KMS-11 (cell line): Measurements from ENCODE around the gene FNDC3B.
"Not testable (repeated sequence)": the region's sequence is repeated elsewhere in the genome, so short reads cannot be mapped to it uniquely, and the experiment has no call there.

Experiments
- H2AFZ ChIP-seq: fragments of 200-600 bp; sonication (generic); 2 replicates; pipeline ENCODE4 v1.6.1; 2016; ENCODE audit warnings: antibody characterized with exemption, mixed run types, low read depth
- H3K27ac ChIP-seq: fragments of 200-600 bp; sonication (generic); 2 replicates; pipeline ENCODE4 v1.6.1; 2016; ENCODE audit warnings: mild to moderate bottlenecking, mixed run types
- H3K27me3 ChIP-seq: fragments of 200-600 bp; sonication (generic); 2 replicates; pipeline ENCODE4 v1.6.1; 2017; ENCODE audit warnings: mild to moderate bottlenecking, low read depth, mixed run types, moderate library complexity; ENCODE audit not compliant: insufficient read depth
- H3K36me3 ChIP-seq: fragments of 200-600 bp; sonication (generic); 2 replicates; pipeline ENCODE4 v1.6.1; 2017; ENCODE audit warnings: mild to moderate bottlenecking, mixed run types; ENCODE audit not compliant: insufficient read depth
- H3K4me1 ChIP-seq: fragments of 200-600 bp; sonication (generic); 2 replicates; pipeline ENCODE4 v1.6.1; 2016; ENCODE audit warnings: mild to moderate bottlenecking, low read depth, mixed run types; ENCODE audit not compliant: poor library complexity, severe bottlenecking
- H3K4me2 ChIP-seq: fragments of 200-600 bp; sonication (generic); 2 replicates; pipeline ENCODE4 v1.7.0; 2016; ENCODE audit warnings: mild to moderate bottlenecking, mixed run types
- H3K4me3 ChIP-seq: fragments of 200-600 bp; sonication (generic); IDR thresholded peaks from 2 replicates; pipeline ENCODE4 v1.6.1; 2017; ENCODE audit warnings: low read depth, low read length, mixed read lengths; ENCODE audit not compliant: insufficient read depth
- H3K79me2 ChIP-seq: fragments of 200-600 bp; sonication (generic); 2 replicates; pipeline ENCODE4 v1.6.1; 2016; ENCODE audit warnings: low read depth, mixed run types; ENCODE audit not compliant: insufficient read depth
- H3K9ac ChIP-seq: fragments of 200-600 bp; sonication (generic); 2 replicates; pipeline ENCODE4 v1.6.1; 2016; ENCODE audit warnings: mild to moderate bottlenecking, mixed run types
- H4K20me1 ChIP-seq: fragments of 200-600 bp; sonication (generic); 2 replicates; pipeline ENCODE4 v1.6.1; 2016; ENCODE audit warnings: mild to moderate bottlenecking, mixed run types; ENCODE audit not compliant: insufficient read depth
- TF ChIP-seq, protein P1 (sequence below): fragments of 200-600 bp; sonication (generic); conservative IDR thresholded peaks from 2 replicates; pipeline ENCODE4 v1.6.1; 2017; ENCODE audit warnings: low read depth, mild to moderate bottlenecking, antibody characterized with exemption, low read length, moderate library complexity, mixed read lengths

Gene FNDC3B

DNA sequence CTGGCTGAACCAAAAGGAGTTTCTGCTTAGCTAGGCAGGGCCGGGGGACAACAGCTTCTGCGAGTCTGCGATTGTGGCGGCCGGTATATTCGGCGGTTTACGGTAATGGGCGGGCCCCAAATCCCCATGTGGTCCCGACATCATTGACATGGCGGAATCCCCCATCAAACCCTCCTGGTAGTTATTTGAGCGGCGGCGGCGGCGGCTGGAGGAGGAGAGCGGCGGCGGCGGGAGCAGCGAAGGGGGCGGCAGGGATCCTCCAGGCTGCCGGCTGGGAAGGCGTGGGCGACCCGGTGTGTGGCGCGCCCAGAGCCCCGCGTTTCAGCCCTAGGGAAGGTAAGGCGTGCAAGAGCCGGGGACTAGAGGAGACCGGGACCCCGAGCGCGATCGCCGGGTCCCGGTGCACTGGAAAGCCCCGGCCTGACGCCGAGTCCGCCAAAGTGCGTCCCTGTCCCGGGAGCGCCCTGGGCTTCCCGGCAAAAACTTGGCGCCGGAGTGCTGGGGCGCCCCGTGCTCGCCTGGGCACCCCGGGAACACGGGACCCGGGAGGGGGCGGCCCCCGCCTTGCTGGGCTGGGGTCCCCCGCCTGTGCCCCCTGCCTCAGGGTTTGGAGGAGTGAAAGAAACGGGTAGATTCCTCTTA is at the start of gene FNDC3B:
TSS of gene FNDC3B (plus strand) at position 143 of the 642 bp plus-strand sequence. CDS start 72,902 bp downstream, outside the sequence.
- Histone ChIP-seq H3K4me2 (peak within 1 kb of the TSS; percentile 83), H3K79me2 (peaks cover 62% of the 10 kb centered on the region), H4K20me1 (peaks cover 26% of the 10 kb centered on the region), H3K4me1 (peaks cover 78% of the 10 kb centered on the region), H3K27me3 (no peaks in the 10 kb centered on the region), H3K27ac (peak within 1 kb of the TSS; percentile 78), H3K9ac (peak within 1 kb of the TSS; percentile 97), H3K36me3 (no peaks in the 10 kb centered on the region), H2AFZ (peak within 1 kb of the TSS; percentile 58), H3K4me3 (peak within 1 kb of the TSS; percentile 54)
- TF ChIP-seq, protein P1, sequence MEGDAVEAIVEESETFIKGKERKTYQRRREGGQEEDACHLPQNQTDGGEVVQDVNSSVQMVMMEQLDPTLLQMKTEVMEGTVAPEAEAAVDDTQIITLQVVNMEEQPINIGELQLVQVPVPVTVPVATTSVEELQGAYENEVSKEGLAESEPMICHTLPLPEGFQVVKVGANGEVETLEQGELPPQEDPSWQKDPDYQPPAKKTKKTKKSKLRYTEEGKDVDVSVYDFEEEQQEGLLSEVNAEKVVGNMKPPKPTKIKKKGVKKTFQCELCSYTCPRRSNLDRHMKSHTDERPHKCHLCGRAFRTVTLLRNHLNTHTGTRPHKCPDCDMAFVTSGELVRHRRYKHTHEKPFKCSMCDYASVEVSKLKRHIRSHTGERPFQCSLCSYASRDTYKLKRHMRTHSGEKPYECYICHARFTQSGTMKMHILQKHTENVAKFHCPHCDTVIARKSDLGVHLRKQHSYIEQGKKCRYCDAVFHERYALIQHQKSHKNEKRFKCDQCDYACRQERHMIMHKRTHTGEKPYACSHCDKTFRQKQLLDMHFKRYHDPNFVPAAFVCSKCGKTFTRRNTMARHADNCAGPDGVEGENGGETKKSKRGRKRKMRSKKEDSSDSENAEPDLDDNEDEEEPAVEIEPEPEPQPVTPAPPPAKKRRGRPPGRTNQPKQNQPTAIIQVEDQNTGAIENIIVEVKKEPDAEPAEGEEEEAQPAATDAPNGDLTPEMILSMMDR = no peak

DNA sequence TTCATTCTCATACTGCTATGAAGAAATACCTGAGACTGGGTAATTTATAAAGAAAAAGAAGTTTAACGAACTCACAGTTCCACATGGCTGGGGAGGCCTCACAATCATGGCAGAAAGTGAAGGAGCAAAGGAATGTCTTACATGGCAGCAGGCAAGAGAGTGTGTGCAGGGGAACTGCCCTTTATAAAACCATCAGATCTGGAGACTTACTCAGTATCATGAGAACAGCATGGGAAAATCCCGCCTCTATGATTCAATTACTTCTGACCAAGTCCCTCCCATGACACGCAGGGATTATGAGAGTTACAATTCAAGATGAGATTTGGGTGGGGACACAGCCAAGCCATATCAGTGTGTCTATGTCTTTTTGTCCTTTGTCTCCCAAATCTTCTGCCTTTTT is 49.1 kb upstream of the FNDC3B start:
- H3K9ac ChIP-seq, H3K4me3 ChIP-seq, H3K36me3 ChIP-seq, H2AFZ ChIP-seq, H3K4me2 ChIP-seq, H4K20me1 ChIP-seq, H3K79me2 ChIP-seq, H3K4me1 ChIP-seq, H3K27me3 ChIP-seq, H3K27ac ChIP-seq: not testable (repeated sequence)

DNA sequence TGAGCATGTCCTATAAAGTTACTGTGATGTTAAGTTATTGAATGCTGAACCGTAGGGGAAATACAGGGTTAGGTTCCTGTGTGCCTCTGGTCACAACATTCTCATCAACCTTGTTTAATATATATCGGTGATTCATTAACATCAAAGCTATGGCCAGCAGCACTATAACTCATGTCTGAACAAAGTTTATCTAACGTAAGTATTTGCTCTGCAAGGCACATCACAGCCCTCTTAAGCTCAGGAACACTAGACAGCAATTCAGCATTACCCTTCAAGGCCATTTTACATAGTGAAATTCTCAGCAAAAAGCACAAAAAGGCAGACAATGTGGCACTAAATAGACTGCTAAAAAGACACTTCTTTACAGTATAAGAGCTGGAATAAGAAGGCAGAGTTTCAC is 48.2 kb upstream of the FNDC3B start:
- H4K20me1 ChIP-seq = no peaks in the 10 kb centered on the region
- no peak overlapping the region for H3K9ac ChIP-seq
- H3K36me3 ChIP-seq = no peaks in the 10 kb centered on the region
- H3K27ac ChIP-seq = no peak overlapping the region
- no peak overlapping the region for H3K4me2 ChIP-seq
- H3K4me3 ChIP-seq = no peak overlapping the region
- H3K79me2 ChIP-seq = no peaks in the 10 kb centered on the region
- no peaks in the 10 kb centered on the region for H3K4me1 ChIP-seq
- no peaks in the 10 kb centered on the region for H3K27me3 ChIP-seq
- no peak overlapping the region for H2AFZ ChIP-seq
- TF ChIP-seq, protein P1 = no peak

DNA sequence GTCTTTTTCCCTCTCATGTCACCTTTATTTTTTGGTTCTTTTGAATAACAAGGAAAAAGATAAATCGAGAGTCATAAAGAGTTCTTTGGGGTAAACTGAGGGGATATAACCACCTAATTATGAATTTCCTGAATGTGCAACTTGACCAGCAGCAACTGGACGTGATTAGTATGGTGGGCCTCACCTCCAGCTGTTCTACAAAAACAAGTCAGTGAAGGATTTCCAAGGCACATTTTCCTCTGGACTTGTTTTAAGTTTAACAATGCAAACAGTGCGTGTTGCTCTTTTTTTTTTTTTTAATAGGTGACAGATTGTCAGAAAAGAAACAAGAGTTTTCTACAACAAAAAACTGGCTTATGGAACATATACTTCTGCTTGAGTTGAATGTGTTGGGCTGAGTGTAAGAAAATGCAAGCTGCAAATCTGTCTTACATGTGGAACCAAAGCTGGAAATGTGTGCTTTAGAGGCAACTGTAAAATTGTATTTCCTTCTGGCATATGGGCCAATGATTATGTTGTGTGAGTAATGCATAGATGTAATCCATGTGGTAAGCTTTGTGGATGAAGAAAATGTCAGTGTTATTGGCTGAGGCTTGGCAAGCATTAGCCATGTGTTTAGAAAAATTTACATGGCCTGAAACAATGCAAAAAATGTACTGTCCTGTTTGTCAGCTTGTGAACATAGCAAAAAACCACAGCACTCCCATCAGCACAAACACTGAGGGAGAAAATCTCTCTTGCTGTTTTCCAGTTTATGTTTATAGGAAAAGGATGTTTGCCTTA is 44.5 kb upstream of the FNDC3B start:
- Histone ChIP-seq H3K4me3 (no peak overlapping the region), H3K79me2 (no peaks in the 10 kb centered on the region), H4K20me1 (no peaks in the 10 kb centered on the region), H3K4me1 (no peaks in the 10 kb centered on the region), H3K27ac (no peak overlapping the region), H3K36me3 (no peaks in the 10 kb centered on the region), H3K9ac (no peak overlapping the region), H2AFZ (no peak overlapping the region), H3K27me3 (no peaks in the 10 kb centered on the region), H3K4me2 (no peak overlapping the region)
- TF ChIP-seq, protein P1 = no peak

DNA sequence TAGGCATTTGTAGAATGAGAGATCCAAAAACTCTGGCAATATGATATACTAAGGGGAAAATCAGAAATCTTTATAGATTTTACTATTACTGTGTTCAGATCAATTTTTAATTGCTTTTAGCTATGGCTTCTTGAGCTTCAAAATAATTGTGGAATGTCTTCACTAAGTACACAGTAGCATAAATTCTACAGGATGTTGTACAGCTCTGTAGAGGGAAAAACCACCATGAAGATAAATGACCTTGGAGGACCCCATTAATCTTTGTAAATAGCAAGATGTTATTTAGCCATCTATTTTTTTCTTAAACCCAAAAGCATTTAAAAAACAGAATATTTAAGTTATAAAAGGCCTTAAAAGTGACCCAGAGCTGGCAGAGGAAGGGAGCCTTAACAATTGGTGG is 43.9 kb upstream of the FNDC3B start:
- TF ChIP-seq, protein P1 = no peak
- Histone ChIP-seq H4K20me1 (no peaks in the 10 kb centered on the region), H3K27me3 (no peaks in the 10 kb centered on the region)

More for the DNA sequence above, 43.9 kb upstream of the FNDC3B start:
- H3K4me1 ChIP-seq = no peaks in the 10 kb centered on the region
- H3K27ac ChIP-seq = no peak overlapping the region
- no peak overlapping the region for H3K9ac ChIP-seq
- H3K4me2 ChIP-seq = no peak overlapping the region
- H2AFZ ChIP-seq = no peak overlapping the region
- H3K4me3 ChIP-seq = no peak overlapping the region
- no peaks in the 10 kb centered on the region for H3K36me3 ChIP-seq
- no peaks in the 10 kb centered on the region for H3K79me2 ChIP-seq
